ENCODE data around the gene TASOR2. TPM values are rescaled to one million over a fixed set of nuclear protein-coding genes. Genes with fewer than 3 reads are reported as not detected.

Gene TASOR2
- total and polyA plus RNA-seq, 2 experiments from 2014 or later: 17.8 to 37.8 TPM

- no peak for DNase-seq (ENCODE audit: low read depth in 1 of 2, low spot score in 1 of 2)
- Histone ChIP-seq H3K36me3 (no peaks in the 10 kb centered on the region), H3K9me3 (ENCODE audit: low read depth) (no peaks in the 10 kb centered on the region), H3K4me1 (ENCODE audit: low read depth) (peaks cover 13% of the 10 kb centered on the region), H3K4me3 (no peak overlapping the region), H3K27me3 (peaks cover 6% of the 10 kb centered on the region), H3K27ac (no peak overlapping the region)
- no peak for TF ChIP-seq CTCF (IDR thresholded peaks at IDR 0.05; ENCODE audit: low read depth, low read length)
These were observed 20.8 kb upstream of the TASOR2 start for GRCh38 chr10:5663692-5664427.

GRCh38 chr10:5665373-5666007, 19.1 kb upstream of the TASOR2 start:
- no peaks in the 10 kb centered on the region for H3K9me3 ChIP-seq (ENCODE audit: low read depth)
- no peaks in the 10 kb centered on the region for H3K36me3 ChIP-seq
- no peak for TF ChIP-seq CTCF (IDR thresholded peaks at IDR 0.05; ENCODE audit: low read depth, low read length)
- no peak for DNase-seq (ENCODE audit: low read depth in 1 of 2, low spot score in 1 of 2)
- peaks cover 6% of the 10 kb centered on the region for H3K27me3 ChIP-seq
- no peak overlapping the region for H3K27ac ChIP-seq
- H3K4me1 ChIP-seq (ENCODE audit: low read depth): peaks cover 9% of the 10 kb centered on the region
- H3K4me3 ChIP-seq: peak overlapping the region; percentile 99

GRCh38 chr10:5666008-5666840, 18.4 kb upstream of the TASOR2 start, which contains the start of gene ASB13:
ASB13 (minus strand) TSS chr10:5666595; CDS start chr10:5666551, 44 bp downstream.
- H3K27me3 ChIP-seq: peaks cover 6% of the 10 kb centered on the region
- H3K36me3 ChIP-seq: no peaks in the 10 kb centered on the region
- no peak for TF ChIP-seq CTCF (IDR thresholded peaks at IDR 0.05; ENCODE audit: low read depth, low read length)
- DNase-seq (ENCODE audit: low read depth in 1 of 2, low spot score in 1 of 2): peak; percentile 54 to 89
- no peaks in the 10 kb centered on the region for H3K9me3 ChIP-seq (ENCODE audit: low read depth)
- H3K27ac ChIP-seq: no peak within 1 kb of the TSS
- H3K4me1 ChIP-seq (ENCODE audit: low read depth): peaks cover 9% of the 10 kb centered on the region
- peak within 1 kb of the TSS; percentile 99 for H3K4me3 ChIP-seq

GRCh38 chr10:5666841-5667630, 17.6 kb upstream of the TASOR2 start:
- peaks cover 9% of the 10 kb centered on the region for H3K4me1 ChIP-seq (ENCODE audit: low read depth)
- no peaks in the 10 kb centered on the region for H3K36me3 ChIP-seq
- peaks cover 6% of the 10 kb centered on the region for H3K27me3 ChIP-seq
- H3K27ac ChIP-seq: no peak overlapping the region
- H3K4me3 ChIP-seq: peak overlapping the region; percentile 99
- no peak for DNase-seq (ENCODE audit: low read depth in 1 of 2, low spot score in 1 of 2)
- TF ChIP-seq CTCF (IDR thresholded peaks at IDR 0.05; ENCODE audit: low read depth, low read length): no peak
- no peaks in the 10 kb centered on the region for H3K9me3 ChIP-seq (ENCODE audit: low read depth)

GRCh38 chr10:5668429-5668828, 16.2 kb upstream of the TASOR2 start:
- DNase-seq (ENCODE audit: low read depth in 1 of 2, low spot score in 1 of 2): no peak
- Histone ChIP-seq H3K36me3 (no peaks in the 10 kb centered on the region), H3K4me1 (ENCODE audit: low read depth) (peaks cover 9% of the 10 kb centered on the region), H3K27ac (no peak overlapping the region), H3K4me3 (no peak overlapping the region), H3K9me3 (ENCODE audit: low read depth) (no peaks in the 10 kb centered on the region), H3K27me3 (peaks cover 6% of the 10 kb centered on the region)
- no peak for TF ChIP-seq CTCF (IDR thresholded peaks at IDR 0.05; ENCODE audit: low read depth, low read length)
